Ammon's horn (tissue), 1 donor: Measurements from ENCODE around the gene QSER1.
"Not testable (repeated sequence)": the region's sequence is repeated elsewhere in the genome, so short reads cannot be mapped to it uniquely, and the experiment has no call there.

Source experiments
- DNase-seq: peaks from one replicate; pipeline ENCODE4 v3.0.0-alpha.2; 2016; ENCODE audit warnings: low spot score

QSER1 gene

DNA sequence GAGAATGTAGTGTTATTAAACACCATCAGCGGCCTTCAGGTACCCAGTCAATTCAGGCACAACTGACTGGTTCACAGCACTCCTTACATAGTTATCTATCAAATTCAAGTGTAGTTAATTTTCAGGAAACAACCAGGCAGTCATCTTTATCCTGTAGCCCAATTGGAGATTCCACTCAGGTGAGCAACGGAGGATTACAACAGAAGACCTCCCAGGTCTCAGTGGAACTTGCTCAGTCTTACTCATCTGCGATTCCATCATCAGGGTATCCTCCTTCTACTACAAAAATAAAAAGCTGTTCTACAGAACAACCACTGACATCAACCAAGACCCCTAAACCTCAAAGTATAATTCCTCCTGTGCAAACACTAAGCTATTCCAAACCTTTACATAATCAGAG, 39.6 kb downstream of the QSER1 start:
- DNase-seq = no peak

DNA sequence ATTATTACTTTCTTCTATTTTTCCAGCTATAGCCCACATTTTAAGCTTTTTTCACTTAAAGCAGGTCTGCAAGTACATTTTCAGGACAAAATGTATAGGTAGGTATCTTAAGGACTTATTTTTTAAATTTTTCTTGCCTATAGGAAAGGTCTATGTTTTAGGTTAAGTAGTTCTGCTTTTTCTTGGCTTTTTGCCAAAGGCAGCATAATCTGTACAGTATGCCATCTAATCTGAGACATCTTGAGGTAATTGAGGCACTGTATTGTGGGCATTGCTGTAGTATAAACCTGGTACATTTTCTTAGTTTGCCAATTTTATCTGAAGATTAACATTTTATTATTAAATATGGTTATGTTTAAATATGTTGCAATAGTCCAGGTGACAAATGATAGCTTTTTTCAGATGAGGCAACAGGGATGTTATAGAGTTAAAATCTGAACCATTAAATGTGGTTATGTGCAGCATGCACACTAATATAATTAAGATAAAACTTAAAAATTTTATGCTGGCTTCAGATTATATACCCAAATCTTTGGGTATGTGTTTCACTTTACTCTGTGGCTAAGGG, 42.9 kb downstream of the QSER1 start:
- DNase-seq = no peak

DNA sequence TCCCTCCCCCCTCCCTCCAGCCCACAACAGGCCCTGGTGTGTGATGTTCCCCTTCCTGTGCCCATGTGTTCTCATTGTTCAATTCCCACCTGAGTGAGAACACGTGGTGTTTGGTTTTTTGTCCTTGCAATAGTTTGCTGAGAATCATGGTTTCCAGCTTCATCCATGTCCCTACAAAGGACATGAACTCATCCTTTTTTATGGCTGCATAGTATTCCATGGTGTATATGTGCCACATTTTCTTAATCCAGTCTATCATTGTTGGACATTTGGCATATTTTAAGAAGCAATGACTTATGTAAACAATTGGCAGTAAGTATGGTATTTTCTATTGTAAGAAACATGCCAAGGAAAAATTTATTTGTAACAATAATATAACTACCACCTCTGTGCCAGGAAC, 43.6 kb downstream of the QSER1 start:
- DNase-seq = not testable (repeated sequence)

DNA sequence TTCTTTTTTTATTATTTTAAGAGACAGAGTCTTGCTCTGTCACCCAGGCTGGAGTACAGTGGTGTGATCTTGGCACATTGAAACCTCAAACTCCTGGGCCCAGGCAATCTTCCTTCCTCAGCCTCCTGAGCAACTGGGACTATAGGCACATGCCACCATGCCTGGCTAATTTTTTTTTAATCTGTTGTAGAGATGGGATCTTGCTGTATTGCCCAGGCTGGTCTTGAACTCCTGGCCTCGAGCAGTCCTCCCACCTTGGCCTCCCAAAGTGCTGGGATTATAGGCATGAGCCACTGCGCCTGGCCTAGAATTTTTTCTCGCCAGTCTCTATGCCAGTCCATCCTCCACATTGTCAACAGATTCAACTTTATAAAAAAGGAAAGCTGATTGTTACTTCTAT, 44.7 kb downstream of the QSER1 start:
- not testable (repeated sequence) for DNase-seq

DNA sequence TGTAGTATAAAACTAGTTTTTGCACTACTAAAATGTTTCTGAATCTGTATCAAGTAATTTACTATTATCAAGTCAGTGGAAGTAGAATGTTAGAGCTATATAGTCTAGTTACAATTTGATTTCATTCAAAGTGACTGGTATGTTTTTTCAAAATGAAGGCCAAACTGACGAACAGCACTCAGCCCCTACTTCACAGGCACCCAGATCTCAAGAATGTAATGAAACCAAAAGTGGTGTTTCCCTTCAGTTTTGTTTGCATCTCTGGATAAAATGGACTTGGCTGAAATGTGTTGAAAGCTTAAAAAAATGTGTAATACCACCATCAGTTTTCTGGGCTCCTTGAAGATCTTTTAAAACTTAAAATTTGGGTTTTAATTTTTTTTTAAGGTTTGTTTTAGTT, 46.4 kb downstream of the QSER1 start:
- no peak for DNase-seq

DNA sequence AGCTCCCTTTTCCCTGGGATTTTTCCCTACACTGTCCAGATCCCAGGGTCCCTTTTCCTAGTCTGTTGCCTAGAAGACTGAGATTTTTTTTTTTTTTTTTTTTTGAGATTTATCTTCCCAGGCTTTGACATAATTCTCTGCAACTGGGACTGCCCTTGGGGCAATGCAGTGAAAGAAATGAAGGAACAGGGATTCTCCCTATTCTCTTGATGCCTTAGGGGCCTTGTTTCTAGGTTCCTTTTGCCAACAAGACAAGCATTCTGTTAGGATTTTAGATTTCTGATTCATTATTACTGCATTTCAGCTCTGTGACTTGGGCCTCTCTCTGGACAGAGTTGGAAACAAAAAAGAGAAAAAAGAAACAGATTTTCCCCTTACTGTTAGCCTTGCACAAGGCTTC, 47.3 kb downstream of the QSER1 start:
- DNase-seq = no peak

DNA sequence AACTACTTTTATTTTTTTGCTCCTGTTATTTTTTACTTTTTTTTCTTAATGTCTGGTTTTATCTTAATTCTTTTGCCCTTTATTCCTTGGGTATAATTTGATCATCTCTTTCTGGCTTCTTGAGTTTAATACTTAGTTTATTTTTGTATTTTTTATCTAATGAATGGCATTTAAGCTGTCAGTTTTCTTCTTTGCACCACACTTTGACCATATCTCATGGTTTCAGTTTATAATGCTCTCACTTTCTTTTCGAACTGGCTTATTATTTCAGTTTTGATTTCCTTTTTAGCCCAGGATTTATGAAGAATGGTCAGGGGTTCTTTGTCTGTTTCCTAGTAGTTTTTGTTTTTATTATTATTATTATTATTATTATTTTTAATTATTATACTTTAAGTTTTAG, 48.3 kb downstream of the QSER1 start:
- DNase-seq = no peak

DNA sequence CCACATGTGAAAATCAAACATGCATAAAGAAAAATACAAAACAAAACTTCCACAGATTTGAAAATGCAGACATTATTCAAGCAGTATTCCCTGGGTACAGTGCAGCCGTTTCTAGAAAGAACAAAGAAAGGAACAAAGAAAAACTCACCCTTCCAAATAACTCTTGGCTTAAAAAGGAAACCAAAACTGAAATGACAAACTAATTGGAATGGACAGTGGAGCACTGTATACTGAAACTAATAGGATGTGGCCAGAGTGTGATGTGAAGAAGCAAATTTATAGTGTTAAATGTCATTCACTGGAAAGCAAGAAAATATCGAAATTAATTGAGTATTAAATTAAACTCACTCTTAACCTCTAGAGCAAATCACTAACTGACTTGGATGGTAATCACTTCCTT, 55.4 kb downstream of the QSER1 start:
- no peak for DNase-seq

DNA sequence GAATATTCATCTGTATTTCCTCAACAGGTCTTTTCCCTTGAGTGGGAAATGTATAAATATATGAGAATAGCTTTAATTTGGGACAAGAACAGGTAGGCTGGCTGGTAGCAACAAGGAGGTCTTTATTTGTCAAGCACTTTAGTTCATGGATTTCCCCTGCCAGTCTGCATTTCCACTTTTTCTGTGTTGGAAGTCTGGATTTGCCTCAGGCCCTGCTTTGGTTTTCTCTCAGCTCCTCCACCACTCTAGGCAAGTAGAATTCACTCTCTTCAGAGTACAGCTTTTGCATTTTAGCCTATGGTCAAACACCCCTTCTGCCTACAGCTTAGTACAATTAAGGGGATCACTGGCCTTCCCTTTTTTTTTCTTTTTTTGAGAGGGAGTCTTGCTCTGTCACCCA, 57.1 kb downstream of the QSER1 start:
- DNase-seq = no peak

DNA sequence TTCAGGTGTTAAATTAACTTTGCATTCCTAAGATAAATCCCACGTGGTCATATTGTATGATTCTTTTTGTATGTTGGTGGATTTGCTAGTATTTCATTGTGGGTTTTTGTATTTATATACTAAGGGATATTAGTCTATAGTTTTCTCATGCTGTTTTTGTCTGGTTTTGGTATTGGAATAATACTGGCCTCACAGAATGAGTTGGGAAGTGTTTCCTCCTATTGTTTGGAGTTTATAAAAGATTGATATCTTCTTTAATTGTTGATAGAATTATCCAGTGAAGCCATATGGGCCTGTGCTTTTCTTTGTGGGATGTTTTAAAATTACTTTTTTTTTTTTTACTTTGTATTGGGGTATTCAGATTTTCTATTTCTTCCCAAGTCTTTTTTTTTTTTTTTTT, 59.8 kb downstream of the QSER1 start:
- DNase-seq = no peak

DNA sequence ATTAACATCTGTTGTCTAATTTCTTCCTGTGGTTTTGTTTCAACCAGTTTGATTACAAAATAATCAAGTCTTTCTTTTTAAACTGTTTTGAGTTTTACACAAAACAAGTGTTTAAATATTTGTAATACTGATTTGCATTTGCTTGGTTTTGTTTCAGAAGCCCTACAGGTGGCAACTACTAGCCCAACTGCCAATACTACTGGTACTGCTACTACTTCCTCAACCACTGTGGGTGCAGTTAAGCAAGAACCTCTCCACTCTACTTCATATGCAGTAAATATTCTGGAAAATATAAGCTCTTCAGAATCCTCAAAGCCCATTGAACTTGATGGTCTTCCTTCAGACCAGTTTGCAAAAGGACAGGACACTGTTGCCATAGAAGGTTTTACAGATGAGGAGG, 61.1 kb downstream of the QSER1 start:
- no peak for DNase-seq

DNA sequence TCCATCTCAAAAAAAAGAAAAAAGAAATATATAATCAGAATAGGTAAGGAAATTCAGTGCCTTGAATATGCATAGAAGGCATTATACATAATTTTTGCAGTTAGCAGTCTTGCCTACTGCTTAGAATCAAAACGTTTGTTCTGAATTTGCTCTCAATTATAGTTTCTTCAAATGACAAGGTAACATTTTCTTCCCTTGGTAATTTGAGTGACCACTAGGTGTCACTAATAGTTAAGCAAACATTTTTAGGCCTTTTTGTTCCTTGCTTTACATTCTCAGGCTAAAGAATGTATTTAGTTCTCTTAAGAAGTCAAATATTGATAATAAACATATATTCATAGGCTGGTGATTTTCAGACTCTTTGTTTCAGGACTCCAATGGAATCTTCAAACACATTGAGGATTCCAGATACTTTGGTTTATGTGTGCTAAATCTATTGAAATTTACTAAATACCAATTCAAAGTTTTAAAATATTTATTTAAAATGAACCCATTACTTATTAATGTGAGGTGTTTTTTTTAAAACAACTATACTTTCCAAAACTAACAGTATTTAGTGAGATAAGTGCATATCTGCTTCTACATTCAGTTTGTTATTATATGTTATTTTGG, 68.0 kb downstream of the QSER1 start:
- peak; percentile 43 for DNase-seq

DNA sequence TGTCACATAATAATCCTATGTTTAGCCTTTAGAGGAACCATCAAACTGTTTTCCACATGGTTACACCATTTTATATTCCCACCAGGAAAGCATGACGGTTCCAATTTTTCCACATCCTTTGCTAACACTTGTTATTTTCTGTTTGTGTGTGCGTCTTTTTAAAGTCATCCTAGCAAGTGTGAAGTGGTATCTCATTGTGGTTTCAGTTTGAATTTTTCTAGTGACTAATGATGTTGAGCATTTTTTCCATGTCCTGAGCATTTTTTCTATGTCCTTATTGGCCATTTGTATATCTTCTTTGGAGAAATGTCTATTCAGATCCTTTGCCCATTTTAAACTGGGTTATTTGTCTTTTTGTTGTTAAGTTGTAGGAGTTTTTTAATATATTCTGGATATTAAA, 69.4 kb downstream of the QSER1 start:
- no peak for DNase-seq

DNA sequence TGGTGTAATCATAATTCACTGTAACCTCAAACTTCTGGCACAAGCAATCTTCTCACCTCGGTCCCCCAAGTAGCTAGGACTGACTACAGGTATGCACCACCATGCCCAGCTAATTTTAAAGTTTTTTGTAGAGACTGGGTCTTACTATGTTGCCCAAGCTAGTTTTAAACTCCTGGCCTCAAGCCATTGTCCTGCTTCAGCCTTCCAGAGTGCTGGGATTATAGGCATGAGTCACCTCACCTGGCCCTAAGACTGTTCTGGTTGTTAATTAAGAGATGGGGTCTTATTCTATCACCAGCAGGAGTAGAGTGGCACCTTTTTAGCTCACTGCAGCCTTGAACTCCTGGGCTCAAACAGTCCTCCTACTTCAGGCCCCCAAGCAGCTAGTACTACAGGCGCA, 71.1 kb downstream of the QSER1 start:
- DNase-seq = no peak

DNA sequence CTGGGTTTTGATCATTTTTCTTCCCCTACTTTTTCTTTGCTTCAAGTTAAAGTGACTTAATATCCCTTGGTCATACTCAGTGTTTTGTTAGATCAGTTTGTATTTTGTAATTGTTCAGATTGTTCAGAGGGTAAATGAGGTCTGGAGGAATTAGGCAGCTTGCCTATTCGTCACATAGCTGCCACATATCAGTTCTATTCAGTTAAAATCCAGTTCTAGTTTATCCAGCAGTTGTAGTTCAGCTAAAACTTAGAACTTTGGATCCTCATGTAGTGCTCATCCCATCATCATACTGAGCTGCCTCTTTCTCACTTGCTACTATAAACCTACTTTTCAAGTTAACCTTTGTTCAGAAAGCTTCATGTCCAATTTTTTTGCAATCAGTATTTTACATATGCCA, 75.9 kb downstream of the QSER1 start:
- DNase-seq = no peak

DNA sequence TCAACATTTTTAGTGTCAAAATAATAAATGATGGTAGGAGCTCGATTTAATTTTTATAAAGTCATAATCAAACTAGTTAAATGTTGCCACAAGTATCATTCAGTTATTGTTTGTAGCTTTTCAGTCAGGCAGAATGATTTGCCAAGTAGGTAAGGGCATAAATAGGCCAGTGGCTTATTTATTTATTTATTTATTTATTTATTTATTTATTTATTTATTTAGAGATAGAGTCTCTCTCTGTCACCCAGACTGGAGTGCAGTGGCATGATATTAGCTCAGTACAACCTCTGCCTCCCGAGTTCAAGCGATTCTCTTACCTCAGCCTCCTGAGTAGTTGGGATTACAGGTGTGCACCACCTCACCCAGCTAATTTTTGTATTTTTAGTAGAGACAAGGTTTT, 79.6 kb downstream of the QSER1 start:
- not testable (repeated sequence) for DNase-seq

DNA sequence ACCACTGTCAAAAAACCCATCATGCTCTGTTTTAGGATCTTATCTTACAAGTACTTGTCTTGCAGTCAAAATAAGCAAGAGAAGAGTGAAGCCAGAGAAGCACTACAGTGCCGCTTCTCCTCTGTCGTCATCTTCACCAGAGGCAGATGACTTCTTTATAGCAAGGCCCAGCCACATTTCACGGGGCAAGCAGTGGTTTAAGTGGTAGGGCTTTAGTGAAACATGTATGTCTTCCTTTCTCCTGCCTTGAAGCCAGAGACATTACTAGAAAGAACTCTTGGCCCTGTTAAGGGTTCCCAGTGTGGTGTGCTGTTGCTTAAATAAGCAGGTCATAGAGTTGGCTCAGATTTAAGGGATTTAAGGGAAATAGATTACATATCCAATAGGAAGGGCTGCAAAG, 80.2 kb downstream of the QSER1 start:
- DNase-seq = no peak

DNA sequence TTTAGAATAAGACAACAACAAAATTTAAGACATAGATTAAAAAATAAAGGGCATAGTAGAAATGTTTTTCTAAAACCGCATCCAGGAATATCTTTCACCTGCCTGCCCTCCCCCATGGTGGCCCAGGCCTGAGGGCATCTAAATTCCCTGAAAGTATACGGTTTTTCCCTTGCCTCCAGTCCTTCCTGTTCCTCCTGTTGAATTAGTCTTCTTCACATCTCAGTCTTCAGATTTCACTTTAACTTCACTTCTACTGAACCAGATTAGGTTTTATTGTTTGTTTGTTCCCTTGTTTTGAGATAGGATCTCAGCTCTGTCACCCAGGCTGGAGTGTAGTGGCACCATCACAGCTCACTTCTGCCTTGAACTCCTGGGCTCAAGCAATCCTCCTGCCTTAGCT, 90.0 kb downstream of the QSER1 start:
- no peak for DNase-seq

DNA sequence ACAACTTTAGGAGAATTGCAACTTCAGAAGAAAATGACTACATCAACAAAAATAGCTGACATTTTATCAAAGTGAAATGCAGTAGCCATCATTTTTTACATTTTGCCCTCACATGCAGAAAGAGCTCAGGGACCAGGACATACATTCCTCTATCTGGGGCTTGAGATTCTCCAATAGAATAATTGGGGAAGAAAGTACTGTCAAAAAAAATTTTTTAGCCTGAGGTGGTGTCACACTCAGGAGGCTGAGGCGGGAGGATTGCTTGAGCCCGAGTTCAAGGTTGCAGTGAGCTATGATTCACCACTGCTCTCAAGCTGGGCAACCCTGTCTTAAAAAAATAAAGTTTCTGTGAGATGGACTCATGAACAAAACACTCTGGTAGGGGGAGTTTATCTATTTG, 90.9 kb downstream of the QSER1 start:
- no peak for DNase-seq

DNA sequence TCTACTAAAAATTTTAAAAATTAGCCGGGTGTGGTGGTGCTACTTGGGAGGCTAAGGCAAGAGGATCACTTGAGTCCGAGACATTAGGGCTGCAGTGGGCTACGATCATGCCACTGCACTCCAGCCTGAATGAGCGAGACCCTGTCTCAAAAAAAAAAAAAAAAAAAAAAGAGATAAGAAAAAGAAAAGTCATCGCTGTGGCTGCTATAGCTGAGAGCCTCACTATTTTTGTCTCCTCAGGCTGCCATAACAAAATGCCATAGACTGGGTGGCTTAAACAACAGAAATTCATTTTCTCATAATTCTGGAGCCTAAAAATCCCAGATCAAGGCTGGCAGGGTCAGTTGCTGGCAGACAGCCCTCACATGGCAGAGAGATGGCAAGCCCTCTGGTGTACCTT, 93.0 kb downstream of the QSER1 start:
- no peak for DNase-seq

DNA sequence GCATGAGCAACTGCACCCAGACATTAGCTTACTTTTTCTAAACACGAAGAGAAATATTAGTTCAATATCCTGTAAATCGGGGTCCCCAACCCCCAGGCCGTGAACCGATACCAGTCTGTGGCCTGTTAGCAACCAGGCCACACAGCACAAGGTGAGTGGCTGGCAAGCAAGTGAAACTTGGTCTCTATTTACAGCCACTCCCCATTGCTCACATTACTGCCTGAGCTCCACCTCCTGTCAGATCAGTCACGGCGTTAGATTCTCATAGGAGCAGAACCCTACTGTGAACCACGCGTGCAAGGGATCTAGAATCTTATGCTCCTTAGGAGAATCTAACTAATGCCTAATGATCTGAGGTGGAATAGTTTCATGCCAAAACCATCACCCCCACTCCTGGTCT, 95.2 kb downstream of the QSER1 start:
- DNase-seq = no peak

DNA sequence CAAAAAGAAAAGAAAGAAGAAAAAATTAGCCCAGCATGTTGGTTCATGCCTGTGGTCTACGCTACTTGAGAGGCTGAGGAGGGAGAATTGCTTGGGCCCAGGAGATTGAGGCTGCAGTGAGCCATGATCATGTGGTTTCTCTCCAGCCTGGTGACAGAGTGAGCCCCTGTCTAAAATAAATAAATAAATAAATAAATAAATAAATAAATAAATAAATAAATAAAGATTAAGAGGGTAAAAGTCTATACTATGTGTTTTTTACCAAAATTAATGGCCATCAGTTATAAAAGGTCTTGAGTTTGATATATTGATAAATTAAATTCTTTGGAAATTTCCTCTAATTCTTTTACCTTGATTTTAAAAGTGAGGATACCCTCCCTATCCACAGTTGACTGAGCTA, 97.9 kb downstream of the QSER1 start:
- no peak for DNase-seq

DNA sequence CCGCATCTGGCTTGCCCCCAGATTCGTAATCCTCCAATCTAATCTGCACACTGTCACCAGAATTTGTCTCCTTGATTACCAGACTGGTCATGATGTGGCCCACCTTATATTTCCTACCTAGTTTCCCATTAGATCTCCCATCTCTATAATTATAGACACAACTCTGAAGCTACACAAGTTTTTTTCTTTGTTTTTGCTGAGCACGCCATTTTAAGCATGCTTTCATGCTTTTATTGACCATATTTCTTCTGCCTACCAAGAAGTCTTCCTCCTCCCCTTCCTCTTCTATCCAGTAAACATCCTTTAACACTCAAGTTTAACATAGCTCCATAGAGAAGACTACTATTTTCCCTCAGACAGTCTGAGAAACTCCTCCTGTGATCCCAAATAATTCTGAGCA, 98.8 kb downstream of the QSER1 start:
- DNase-seq = no peak

DNA sequence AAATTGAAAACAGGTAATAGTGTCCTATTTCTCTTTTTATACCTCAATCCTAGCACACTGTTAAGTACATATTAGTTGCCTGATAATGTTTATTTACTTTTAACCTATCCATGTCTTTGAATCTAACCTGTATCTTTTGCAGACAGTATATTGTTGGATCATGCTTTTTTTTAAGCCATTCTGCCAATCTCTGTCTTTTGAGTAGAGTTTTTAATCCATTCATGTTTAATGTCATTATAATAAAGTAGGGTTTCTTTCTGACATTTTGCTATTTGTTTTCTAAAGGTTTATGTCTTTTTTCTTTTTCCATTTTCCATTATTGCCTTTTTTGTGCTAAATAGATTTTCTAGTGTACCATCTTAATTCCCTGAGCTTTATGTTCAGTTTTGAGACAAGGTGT, 99.3 kb downstream of the QSER1 start:
- no peak for DNase-seq

DNA sequence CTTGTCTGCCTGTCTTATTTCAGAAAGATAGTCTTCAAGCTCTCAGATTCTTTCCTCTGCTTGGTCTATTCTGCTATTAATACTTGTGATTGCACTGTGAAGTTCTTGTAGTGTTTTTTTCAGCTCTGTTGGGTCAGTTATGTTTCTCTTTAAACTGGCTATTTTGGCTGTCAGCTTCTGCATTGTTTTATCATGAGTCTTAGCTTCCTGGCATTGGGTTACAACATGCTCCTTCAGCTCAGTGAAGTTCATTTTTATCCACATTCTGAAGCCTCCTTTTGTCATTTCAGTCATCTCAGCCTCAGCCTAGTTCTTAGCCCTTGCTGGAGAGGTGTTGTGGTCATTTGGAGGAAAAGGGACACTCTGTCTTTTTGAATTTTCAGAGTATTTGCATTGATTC, 107.6 kb downstream of the QSER1 start:
- DNase-seq = no peak
